Activated T-cell treated with anti-CD3 and anti-CD28 coated beads, Interleukin-2, amount 50 U/mL, for 4 hours (primary cell): ENCODE measurements around the gene CLEC10A. TPM values are rescaled to one million over a fixed set of nuclear protein-coding genes. Genes with fewer than 3 reads are reported as not detected.

Experiments
- ATAC-seq, 2 donors: fragments of 200-7000 bp; cut with Tn5 transposase; one replicate each; pipeline ENCODE4 v1.10.0; 2021
- DNase-seq: peaks from one replicate; pipeline ENCODE4 v3.0.0-alpha.2; 2020
- H3K27me3 Mint-ChIP-seq: one replicate; pipeline ENCODE4 v1.8.0; 2021; ENCODE audit warnings: low read depth, mixed read lengths
- H3K36me3 Mint-ChIP-seq: one replicate; pipeline ENCODE4 v1.8.0; 2022; ENCODE audit warnings: mixed read lengths; ENCODE audit not compliant: insufficient read depth
- H3K4me1 Mint-ChIP-seq: one replicate; pipeline ENCODE4 v1.8.0; 2021; ENCODE audit warnings: low read depth, mixed read lengths
- H3K4me3 Mint-ChIP-seq: one replicate; pipeline ENCODE4 v1.8.0; 2021; ENCODE audit warnings: mild to moderate bottlenecking, moderate library complexity, mixed read lengths
- H3K9me3 Mint-ChIP-seq: one replicate; pipeline ENCODE4 v1.8.0; 2021; ENCODE audit warnings: mixed read lengths
- total RNA-seq, 3 donors: library from RNA; stranded (reverse); gene quantifications; one replicate each; pipeline ENCODE4 v1.2.1, GENCODE V29; 2021

Gene CLEC10A
- total RNA-seq, 3 donors from 2014 or later = not detected

- ATAC-seq (no peak), DNase-seq (no peak)
- Mint-ChIP-seq H3K4me1 (peaks cover 38% of the 10 kb centered on the region), H3K4me3 (no peak overlapping the region), H3K9me3 (no peaks in the 10 kb centered on the region), H3K27me3 (no peaks in the 10 kb centered on the region), H3K36me3 (no peaks in the 10 kb centered on the region)
Observed at GRCh38 chr17:7025245-7025644, 54.8 kb downstream of the CLEC10A start.

Other genes starting within 250 kb of the CLEC10A start
- not detected for gene TEKT1, start 248.5 kb downstream of the CLEC10A start, total RNA-seq
- gene ALOX12, start 84.2 kb downstream of the CLEC10A start, total RNA-seq = not detected
- 100 to 1,000 TPM; 138 to 150 (median 139) TPM for gene RNASEK, start 67.6 kb downstream of the CLEC10A start, total RNA-seq
- gene BCL6B, start 57.2 kb downstream of the CLEC10A start, total RNA-seq = under 1 TPM; 0.21 to 0.41 (median 0.25) TPM
- gene SLC16A13, start 44.2 kb downstream of the CLEC10A start, total RNA-seq = 1 to 10 TPM; 5.7 to 7.0 (median 6.7) TPM
- 1 to 10 TPM in 2 of 3 donors, under 1 TPM in 1; 0.63 to 1.3 (median 1.1) TPM for gene SLC16A11, start 36.2 kb downstream of the CLEC10A start, total RNA-seq
- gene ASGR2, start 34.6 kb upstream of the CLEC10A start, total RNA-seq = under 1 TPM in 1 of 3 donors, not detected in 2; 0.25 TPM
- 1 to 10 TPM in 2 of 3 donors, under 1 TPM in 1; 0.63 to 1.3 (median 1.1) TPM for gene ASGR1, start 99.1 kb upstream of the CLEC10A start, total RNA-seq
- 1 to 10 TPM; 4.2 to 6.5 (median 5.7) TPM for gene DLG4, start 139.6 kb upstream of the CLEC10A start, total RNA-seq
- gene ACADVL, start 139.7 kb upstream of the CLEC10A start, total RNA-seq = 100 to 1,000 TPM; 161 to 222 (median 174) TPM
- gene DVL2, start 154.3 kb upstream of the CLEC10A start, total RNA-seq = 10 to 100 TPM; 62.9 to 65.3 (median 63.2) TPM
- gene PHF23, start 159.2 kb upstream of the CLEC10A start, total RNA-seq = 10 to 100 TPM; 42.6 to 47.6 (median 43.0) TPM
- gene GABARAP, start 162.2 kb upstream of the CLEC10A start, total RNA-seq = 100 to 1,000 TPM; 114 to 136 (median 133) TPM
- 100 to 1,000 TPM; 190 to 210 (median 196) TPM for gene CTDNEP1, start 171.5 kb upstream of the CLEC10A start, total RNA-seq
- gene ELP5, start 172.0 kb upstream of the CLEC10A start, total RNA-seq = 100 to 1,000 TPM; 107 to 138 (median 117) TPM
- gene CLDN7, start 182.2 kb upstream of the CLEC10A start, total RNA-seq = 1 to 10 TPM in 2 of 3 donors, under 1 TPM in 1; 0.65 to 1.8 (median 1.7) TPM
- gene SLC2A4, start 201.5 kb upstream of the CLEC10A start, total RNA-seq = under 1 TPM; 0.16 to 0.58 (median 0.24) TPM
- gene YBX2, start 214.4 kb upstream of the CLEC10A start, total RNA-seq = under 1 TPM in 1 of 3 donors, not detected in 2; 0.18 TPM
- 1,000 to 10,000 TPM; 1,821 to 1,965 (median 1,822) TPM for gene EIF5A, start 227.4 kb upstream of the CLEC10A start, total RNA-seq
- gene GPS2, start 235.1 kb upstream of the CLEC10A start, total RNA-seq = 10 to 100 TPM; 80.6 to 92.8 (median 87.1) TPM
- gene NEURL4, start 249.1 kb upstream of the CLEC10A start, total RNA-seq = 10 to 100 TPM; 73.1 to 88.0 (median 82.4) TPM